Measurements from ENCODE around the gene ASPDH.
A peak's percentile ranks its signal among the peaks of the same experiment; 100 is the strongest.

The ASPDH gene

GRCh38 chr19:50513746-50514345 is at the start of gene ASPDH:
Gene ASPDH (minus strand): TSS chr19:50513913. CDS start chr19:50513823, 90 bp downstream.
- no peak for DNase-seq

GRCh38 chr19:50562996-50563395 is 49.3 kb upstream of the ASPDH start:
- no peak for DNase-seq

DNA sequence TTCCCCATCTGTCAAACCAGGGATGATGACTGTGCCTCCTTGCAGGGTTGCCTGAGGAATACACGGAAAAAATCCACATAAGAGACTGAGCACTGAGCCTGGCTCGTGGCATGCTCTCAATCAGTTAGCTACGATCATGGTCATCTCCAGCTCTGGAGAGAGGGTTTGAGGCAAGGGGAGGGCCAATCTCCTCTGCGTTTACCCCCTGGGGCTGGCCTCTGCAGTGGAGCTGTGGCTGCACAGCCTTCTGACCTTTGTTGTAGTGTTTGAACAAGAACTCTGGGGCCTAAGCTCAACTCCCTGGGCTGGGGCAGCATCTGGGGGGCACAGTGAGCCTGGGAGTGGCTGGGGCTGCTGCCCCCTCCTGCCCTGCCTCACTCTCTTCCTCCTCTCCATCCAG is 48.6 kb upstream of the ASPDH start:
- DNase-seq: no peak

GRCh38 chr19:50559636-50560035 is 45.9 kb upstream of the ASPDH start:
- DNase-seq: no peak

- no peak for DNase-seq
Measured at GRCh38 chr19:50558449-50558848, 44.7 kb upstream of the ASPDH start.

DNA sequence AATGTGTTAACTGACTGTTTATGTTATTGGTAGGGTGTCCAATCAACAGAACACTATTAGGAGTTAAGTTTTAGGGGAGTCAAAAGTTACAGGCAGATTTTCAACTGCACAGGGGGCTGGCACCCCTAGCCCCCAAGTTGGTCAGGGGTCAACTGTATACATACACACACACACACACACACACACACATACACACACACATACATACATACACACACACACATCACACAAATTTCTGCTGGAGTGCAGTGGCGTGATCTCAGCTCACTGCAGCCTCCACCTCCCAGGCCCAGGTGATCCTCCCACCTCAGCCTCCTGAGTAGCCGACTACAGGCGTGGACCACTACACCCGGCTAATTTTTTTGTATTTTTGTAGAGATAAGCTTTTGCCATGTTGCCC is 44.3 kb upstream of the ASPDH start:
- no peak for DNase-seq

GRCh38 chr19:50557009-50557613 is 43.4 kb upstream of the ASPDH start:
- DNase-seq: no peak

DNA sequence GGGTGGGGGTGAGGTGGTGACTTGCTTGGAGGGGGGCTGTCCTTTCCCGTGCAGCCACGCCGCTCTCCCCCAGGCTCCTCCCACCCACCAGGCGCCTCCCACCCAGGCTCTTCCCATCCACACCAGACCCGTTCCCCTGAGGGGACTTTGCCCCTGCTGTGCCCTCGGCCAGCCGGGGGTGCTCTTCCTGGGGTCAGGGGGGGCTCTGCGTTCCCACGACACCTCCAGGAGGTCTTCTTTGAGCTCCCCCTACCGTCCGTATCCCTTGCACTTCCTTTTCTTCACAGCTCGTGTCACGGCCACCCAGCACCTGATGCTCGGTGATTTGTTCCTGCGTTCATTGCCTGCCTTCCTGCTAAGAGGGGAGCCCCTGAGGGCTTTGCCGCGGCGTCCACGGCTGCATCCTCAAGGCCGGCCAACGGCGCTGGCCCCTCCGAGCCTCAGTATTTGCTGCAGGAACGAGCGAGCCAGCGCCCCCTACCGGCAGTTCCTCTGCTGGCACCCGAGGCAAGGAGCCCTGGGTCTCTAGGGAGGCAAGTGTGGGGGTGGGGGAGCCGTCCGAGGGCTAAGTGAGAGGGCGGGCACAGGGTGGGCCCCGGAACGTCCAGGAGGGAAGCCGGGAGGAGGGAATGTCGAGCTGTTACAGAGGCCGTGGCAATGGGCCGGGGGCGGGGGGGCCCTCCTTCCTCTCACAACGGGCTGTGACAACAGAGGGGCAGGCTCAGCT is 42.7 kb upstream of the ASPDH start:
- DNase-seq: peak; percentile 52 to 71 (median 62)

GRCh38 chr19:50555450-50556281 is 42.0 kb upstream of the ASPDH start:
- DNase-seq: no peak

DNA sequence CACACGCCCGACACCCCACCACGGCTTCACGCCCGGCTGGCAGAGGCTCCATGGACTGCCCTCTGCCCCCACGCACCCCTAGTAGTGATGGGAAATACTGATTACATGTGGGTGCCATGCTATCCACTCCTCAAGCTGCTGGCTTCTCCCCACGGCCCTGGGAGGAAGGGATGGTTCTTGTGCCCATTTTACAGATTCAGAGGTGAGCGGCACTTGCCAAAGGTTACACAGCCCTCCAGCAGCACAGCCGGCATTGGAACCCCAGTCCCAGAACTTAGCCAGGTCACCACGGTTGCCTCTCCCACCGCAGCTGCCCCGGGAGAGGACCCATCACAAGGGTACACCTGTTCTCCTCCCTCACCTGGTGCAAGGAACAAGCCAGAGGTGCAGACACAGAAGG is 41.3 kb upstream of the ASPDH start:
- no peak for DNase-seq

- no peak for DNase-seq
Measured at GRCh38 chr19:50554212-50554611, 40.5 kb upstream of the ASPDH start.

DNA sequence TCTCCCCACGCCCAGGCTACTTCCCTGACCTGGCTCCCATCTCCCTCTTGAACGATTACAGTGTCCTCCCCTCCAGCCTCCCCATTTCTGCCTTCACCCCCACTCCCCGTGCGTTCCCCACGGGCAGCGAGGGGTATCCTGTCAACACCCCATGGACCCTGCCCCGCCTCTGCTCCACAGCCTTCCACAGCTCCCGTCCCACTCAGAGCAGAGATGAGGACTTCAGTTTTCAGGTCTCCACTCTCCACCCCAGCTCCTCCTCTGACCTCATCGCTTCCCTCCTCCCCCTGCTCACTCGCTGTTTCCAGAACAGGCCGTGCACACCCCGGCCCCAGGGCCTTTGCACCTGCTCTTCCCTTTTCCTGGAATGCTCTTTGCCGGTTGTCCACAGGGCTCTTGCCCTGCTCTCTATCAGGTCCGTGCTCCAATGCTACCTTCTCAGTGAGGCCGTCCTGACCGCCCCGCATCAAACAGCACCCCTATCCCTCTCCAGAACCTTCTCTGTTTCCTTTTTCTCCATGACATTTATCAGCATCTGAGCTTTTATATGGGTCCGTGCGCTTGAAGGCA is 39.5 kb upstream of the ASPDH start:
- DNase-seq: no peak

GRCh38 chr19:50552540-50552939 is 38.8 kb upstream of the ASPDH start:
- no peak for DNase-seq

GRCh38 chr19:50551715-50552187 is 38.0 kb upstream of the ASPDH start:
- DNase-seq: no peak

GRCh38 chr19:50551034-50551714 is 37.5 kb upstream of the ASPDH start:
- DNase-seq: no peak

DNA sequence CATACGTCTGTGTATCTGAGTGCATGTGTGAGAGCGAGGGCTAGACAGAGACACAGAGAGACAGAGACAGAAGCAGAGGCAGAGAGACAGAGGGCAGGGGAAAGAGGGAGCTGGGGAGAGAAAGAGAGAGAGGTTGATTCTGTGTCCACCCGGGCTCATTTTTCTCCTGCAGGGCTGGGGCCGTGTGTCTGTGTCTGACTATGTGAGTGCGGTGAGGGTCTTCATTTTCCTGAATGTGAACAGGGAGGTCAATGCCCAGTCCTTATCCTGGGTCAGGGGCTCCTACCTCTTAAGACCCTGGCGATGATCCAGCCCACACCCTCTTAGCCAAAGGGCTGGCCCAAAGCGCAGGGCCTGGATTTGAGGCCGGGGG is 36.9 kb upstream of the ASPDH start:
- no peak for DNase-seq

GRCh38 chr19:50549927-50550593 is 36.3 kb upstream of the ASPDH start:
- DNase-seq: no peak

- no peak for DNase-seq
Measured at GRCh38 chr19:50549059-50549926, 35.6 kb upstream of the ASPDH start.

DNA sequence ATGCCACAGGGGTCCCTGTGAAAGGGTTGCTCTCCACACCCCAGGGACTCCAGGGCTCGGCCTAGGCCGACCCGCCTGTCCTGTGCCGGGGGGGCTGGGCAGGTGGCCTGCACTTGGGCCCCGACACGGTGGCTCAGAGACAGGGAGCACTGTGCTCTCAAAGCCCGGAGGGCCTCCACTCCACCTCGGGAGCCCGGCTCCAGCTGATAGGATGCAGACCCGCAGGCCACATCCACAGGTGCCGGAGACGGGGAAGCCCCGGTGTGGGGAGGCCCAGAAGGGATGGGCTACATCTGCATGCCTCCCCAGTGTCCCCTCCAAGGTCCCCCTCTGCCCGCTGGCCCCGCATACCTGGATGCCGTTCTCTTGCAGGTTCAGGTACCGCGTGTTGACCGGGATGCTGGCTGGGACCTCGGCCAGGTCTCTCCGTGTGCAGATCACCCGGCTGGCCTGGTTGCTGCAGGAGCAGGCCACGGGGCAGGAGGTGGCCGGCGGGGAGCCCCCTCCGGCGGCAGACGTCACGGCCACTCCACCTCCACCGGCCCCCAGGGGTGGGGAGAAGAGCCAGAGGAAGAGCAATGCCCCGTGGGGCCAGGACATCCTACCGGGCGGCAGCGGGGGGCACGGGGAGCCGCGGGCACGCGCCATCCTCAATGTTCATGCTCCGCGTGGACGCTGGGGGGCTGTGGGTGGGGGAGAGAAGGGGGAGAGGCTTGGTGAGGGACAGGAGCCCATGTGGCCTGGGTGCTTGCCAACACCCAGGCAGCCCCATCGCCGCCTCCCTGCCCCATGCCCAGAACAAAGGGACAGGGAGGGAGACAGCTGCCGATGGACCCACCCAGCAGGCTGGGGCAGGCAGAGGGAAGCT is 34.7 kb upstream of the ASPDH start:
- DNase-seq: no peak
